Measurements from ENCODE around the gene GCM1.

DNA sequence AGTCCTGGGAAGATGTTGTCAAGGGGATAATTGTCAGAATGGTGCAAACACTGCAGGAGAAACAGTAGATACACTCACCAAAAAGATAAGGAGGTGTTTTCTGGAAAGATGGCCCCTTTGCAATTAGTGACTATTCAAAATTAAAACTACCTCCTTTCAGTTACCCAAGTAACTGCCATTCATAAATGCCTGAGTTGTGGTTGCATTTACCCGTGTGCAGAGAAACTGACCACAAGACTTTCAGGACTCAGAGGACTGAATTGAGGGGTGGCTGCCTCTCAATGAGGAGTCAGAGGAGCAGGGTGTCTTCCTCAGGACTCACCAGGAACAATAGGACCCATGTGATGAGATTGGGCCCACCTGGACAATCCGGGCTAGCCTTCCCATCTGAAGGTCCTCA, 39.0 kb downstream of the GCM1 start:
- TF ChIP-seq, protein P1, sequence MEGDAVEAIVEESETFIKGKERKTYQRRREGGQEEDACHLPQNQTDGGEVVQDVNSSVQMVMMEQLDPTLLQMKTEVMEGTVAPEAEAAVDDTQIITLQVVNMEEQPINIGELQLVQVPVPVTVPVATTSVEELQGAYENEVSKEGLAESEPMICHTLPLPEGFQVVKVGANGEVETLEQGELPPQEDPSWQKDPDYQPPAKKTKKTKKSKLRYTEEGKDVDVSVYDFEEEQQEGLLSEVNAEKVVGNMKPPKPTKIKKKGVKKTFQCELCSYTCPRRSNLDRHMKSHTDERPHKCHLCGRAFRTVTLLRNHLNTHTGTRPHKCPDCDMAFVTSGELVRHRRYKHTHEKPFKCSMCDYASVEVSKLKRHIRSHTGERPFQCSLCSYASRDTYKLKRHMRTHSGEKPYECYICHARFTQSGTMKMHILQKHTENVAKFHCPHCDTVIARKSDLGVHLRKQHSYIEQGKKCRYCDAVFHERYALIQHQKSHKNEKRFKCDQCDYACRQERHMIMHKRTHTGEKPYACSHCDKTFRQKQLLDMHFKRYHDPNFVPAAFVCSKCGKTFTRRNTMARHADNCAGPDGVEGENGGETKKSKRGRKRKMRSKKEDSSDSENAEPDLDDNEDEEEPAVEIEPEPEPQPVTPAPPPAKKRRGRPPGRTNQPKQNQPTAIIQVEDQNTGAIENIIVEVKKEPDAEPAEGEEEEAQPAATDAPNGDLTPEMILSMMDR (IDR thresholded peaks at IDR 0.05): no peak
- TF ChIP-seq POLR2A (IDR thresholded peaks at IDR 0.05): no peak

All from uterus (tissue), 2 donors.